ENCODE results near the gene ALPK1.

The ALPK1 gene

GRCh38 chr4:112421911-112422310 lies 124.7 kb downstream of the ALPK1 start:
- TF ChIP-seq REST (IDR thresholded peaks at IDR 0.05; ENCODE audit: insufficient read depth in 1 of 2, low read depth in 2 of 2, low read length in 2 of 2) (no peak), FOXP2 (optimal IDR thresholded peaks at IDR 0.05; ENCODE audit: borderline replicate concordance, extremely low read depth, extremely low read length, insufficient read depth) (no peak), TAF1 (IDR thresholded peaks at IDR 0.05; ENCODE audit: borderline replicate concordance, insufficient read depth, low read length) (no peak), SIN3A (IDR thresholded peaks at IDR 0.05; ENCODE audit: borderline replicate concordance, insufficient read depth, low read length) (no peak), POLR2AphosphoS5 (IDR thresholded peaks at IDR 0.05; ENCODE audit: low read depth, low read length) (no peak)

DNA sequence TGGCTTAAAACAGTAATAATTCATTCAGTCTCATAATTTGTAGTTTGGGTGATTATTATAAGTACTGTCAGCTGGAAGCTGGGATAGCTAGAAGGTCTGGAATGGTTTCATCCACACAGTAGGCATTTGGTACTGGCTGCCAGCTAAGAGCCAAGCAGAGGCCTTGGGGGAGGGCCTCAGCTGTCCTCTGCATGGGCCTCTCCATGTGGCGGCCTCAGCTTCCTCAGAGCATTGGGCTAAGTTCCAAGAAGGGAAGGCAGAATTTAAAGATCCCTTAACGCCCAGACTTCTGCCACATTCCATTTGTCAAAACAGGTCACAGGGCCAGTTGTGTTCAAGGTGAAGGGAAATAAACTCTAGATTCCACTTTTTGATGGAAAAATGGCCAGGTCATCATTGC lies 125.5 kb downstream of the ALPK1 start:
- TF ChIP-seq SIN3A (IDR thresholded peaks at IDR 0.05; ENCODE audit: borderline replicate concordance, insufficient read depth, low read length) (no peak), TAF1 (IDR thresholded peaks at IDR 0.05; ENCODE audit: borderline replicate concordance, insufficient read depth, low read length) (no peak), POLR2AphosphoS5 (IDR thresholded peaks at IDR 0.05; ENCODE audit: low read depth, low read length) (no peak), FOXP2 (optimal IDR thresholded peaks at IDR 0.05; ENCODE audit: borderline replicate concordance, extremely low read depth, extremely low read length, insufficient read depth) (no peak), REST (IDR thresholded peaks at IDR 0.05; ENCODE audit: insufficient read depth in 1 of 2, low read depth in 2 of 2, low read length in 2 of 2) (no peak)

DNA sequence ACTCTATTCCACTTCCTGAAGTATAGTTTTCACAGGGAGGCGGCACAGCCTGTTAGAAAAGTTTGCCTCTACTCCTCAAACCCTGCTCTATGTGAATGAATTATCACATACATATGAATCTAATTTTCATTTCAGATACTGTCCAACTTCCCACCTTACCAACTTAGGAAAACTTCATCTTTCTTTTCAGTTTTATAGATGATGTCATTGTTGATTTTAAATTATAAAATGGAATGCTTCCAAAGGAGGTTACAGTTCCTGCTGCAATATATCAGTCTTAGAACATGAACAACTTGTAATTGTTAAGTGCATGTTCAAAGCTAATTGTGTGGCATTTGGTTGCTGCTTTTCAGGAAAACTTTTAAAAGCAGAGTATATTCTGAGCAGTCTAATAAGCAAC lies 126.4 kb downstream of the ALPK1 start:
- TF ChIP-seq REST (IDR thresholded peaks at IDR 0.05; ENCODE audit: insufficient read depth in 1 of 2, low read depth in 2 of 2, low read length in 2 of 2) (no peak), SIN3A (IDR thresholded peaks at IDR 0.05; ENCODE audit: borderline replicate concordance, insufficient read depth, low read length) (no peak), FOXP2 (optimal IDR thresholded peaks at IDR 0.05; ENCODE audit: borderline replicate concordance, extremely low read depth, extremely low read length, insufficient read depth) (no peak), POLR2AphosphoS5 (IDR thresholded peaks at IDR 0.05; ENCODE audit: low read depth, low read length) (no peak), TAF1 (IDR thresholded peaks at IDR 0.05; ENCODE audit: borderline replicate concordance, insufficient read depth, low read length) (no peak)

DNA sequence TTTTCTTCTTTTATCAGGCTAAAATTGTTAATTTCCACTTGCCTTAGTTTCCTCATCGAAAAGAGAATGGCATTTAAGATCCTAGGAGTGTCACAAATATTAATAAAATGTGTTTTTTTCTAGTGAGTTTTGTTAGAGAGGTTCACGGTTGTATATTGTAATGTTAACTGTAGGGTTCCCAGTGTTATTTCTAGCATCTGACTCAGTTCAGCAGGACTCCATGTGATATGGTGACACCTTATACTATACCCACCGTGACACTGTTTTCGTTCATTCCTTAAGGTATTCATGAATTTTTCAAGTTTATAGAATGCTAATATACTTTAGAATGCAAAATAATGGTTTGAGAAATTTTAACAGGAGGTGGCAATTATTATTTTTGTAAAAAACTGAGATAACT lies 128.7 kb downstream of the ALPK1 start:
- no peak for TF ChIP-seq TAF1 (IDR thresholded peaks at IDR 0.05; ENCODE audit: borderline replicate concordance, insufficient read depth, low read length)
- TF ChIP-seq REST (IDR thresholded peaks at IDR 0.05; ENCODE audit: insufficient read depth in 1 of 2, low read depth in 2 of 2, low read length in 2 of 2): no peak
- no peak for TF ChIP-seq POLR2AphosphoS5 (IDR thresholded peaks at IDR 0.05; ENCODE audit: low read depth, low read length)
- TF ChIP-seq FOXP2 (optimal IDR thresholded peaks at IDR 0.05; ENCODE audit: borderline replicate concordance, extremely low read depth, extremely low read length, insufficient read depth): no peak
- TF ChIP-seq SIN3A (IDR thresholded peaks at IDR 0.05; ENCODE audit: borderline replicate concordance, insufficient read depth, low read length): no peak

DNA sequence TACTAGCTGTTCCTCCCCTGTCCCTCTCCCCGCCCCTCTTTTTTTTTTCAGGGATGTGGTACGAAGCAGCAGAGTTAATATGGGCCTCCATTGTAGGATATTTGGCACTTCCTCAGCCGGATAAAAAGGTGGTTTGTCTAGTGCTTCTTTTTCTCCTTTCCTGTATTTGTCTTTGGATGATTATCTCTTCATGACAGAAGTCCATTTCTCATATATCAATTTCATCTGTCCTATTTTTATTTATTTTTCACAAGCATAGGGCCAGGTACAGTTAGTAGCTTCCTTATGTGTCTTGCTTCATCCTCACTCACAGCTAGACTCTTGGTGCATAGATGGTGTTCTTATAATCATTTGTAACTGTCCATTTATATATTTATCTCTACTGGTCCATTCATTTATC lies 129.2 kb downstream of the ALPK1 start:
- TF ChIP-seq POLR2AphosphoS5 (IDR thresholded peaks at IDR 0.05; ENCODE audit: low read depth, low read length) (no peak), REST (IDR thresholded peaks at IDR 0.05; ENCODE audit: insufficient read depth in 1 of 2, low read depth in 2 of 2, low read length in 2 of 2) (no peak), SIN3A (IDR thresholded peaks at IDR 0.05; ENCODE audit: borderline replicate concordance, insufficient read depth, low read length) (no peak), TAF1 (IDR thresholded peaks at IDR 0.05; ENCODE audit: borderline replicate concordance, insufficient read depth, low read length) (no peak), FOXP2 (optimal IDR thresholded peaks at IDR 0.05; ENCODE audit: borderline replicate concordance, extremely low read depth, extremely low read length, insufficient read depth) (no peak)
